IMR-90 (cell line): Measurements from ENCODE around the gene ZNF195. TPM values are rescaled to one million over a fixed set of nuclear protein-coding genes. Genes with fewer than 3 reads are reported as not detected.
"Not testable (repeated sequence)": the region's sequence is repeated elsewhere in the genome, so short reads cannot be mapped to it uniquely, and the experiment has no call there.

Source experiments
- ATAC-seq: fragments of 200-7000 bp; cut with Tn5 transposase; 2 replicates; pipeline ENCODE4 v1.9.1; 2020; ENCODE audit warnings: low read depth, mild to moderate bottlenecking, moderate library complexity
- BruUV-seq: library from RNA; stranded (reverse); fragments of 400-500 nt; replicated peaks from 2 replicates; lab custom pipeline; 2021; lab: Mats Ljungman, UMichigan
- CTCF ChIA-PET: fragments of 300-600 bp; formaldehyde crosslinking; extraction: SDS; loops from one replicate; lab custom pipeline; 2021; ENCODE audit warnings: antibody characterized with exemption; lab: Yijun Ruan, JAX
- POLR2A ChIA-PET: fragments of 300-600 bp; sonication (Branson Sonifier 250); formaldehyde crosslinking; loops from one replicate; lab custom pipeline; 2022; ENCODE audit warnings: antibody characterized with exemption; ENCODE audit not compliant: unreplicated experiment; lab: Charles Lee
- DNase-seq: peaks from one replicate; pipeline ENCODE4 v3.0.0; 2013
- H2AFZ ChIP-seq: replicated peaks from 2 replicates; pipeline ENCODE3; 2013; ENCODE audit warnings: low read length, mild to moderate bottlenecking; ENCODE audit not compliant: poor library complexity
- H2AK5ac ChIP-seq: 2 replicates; pipeline ENCODE4 v1.6.1; 2013; ENCODE audit warnings: low read depth, low read length, inconsistent platforms
- H2AK9ac ChIP-seq: replicated peaks from 2 replicates; pipeline ENCODE3; 2013; ENCODE audit warnings: mild to moderate bottlenecking, low read depth, low read length, moderate library complexity; ENCODE audit not compliant: poor library complexity
- H2BK120ac ChIP-seq: 2 replicates; pipeline ENCODE4 v1.6.1; 2013; ENCODE audit warnings: low read depth, low read length, inconsistent platforms
- H2BK15ac ChIP-seq: 3 replicates; pipeline ENCODE4 v1.6.1; 2013; ENCODE audit warnings: low read depth, low read length, inconsistent platforms
- H2BK20ac ChIP-seq: 2 replicates; pipeline ENCODE4 v1.6.1; 2013; ENCODE audit warnings: low read depth, mild to moderate bottlenecking, inconsistent platforms, low read length, moderate library complexity
- H2BK5ac ChIP-seq: 2 replicates; pipeline ENCODE4 v1.6.1; 2013; ENCODE audit warnings: mild to moderate bottlenecking, low read depth, low read length, inconsistent platforms; ENCODE audit not compliant: poor library complexity, severe bottlenecking
- H3K14ac ChIP-seq: replicated peaks from 2 replicates; pipeline ENCODE4 v1.6.1; 2013; ENCODE audit warnings: low read depth, low read length, inconsistent platforms
- H3K18ac ChIP-seq: 2 replicates; pipeline ENCODE4 v1.6.1; 2013; ENCODE audit warnings: low read depth, low read length, control low read depth
- H3K23ac ChIP-seq: 2 replicates; pipeline ENCODE4 v1.6.1; 2013; ENCODE audit warnings: low read depth, low read length, inconsistent platforms
- H3K27ac ChIP-seq: 2 replicates; pipeline ENCODE4 v1.5.1; 2013; ENCODE audit warnings: mild to moderate bottlenecking, control low read depth, low read length; ENCODE audit not compliant: insufficient read depth
- H3K27me3 ChIP-seq: 2 replicates; pipeline ENCODE4 v1.6.1; 2013; ENCODE audit warnings: low read length; ENCODE audit not compliant: control insufficient read depth, insufficient read depth
- H3K36me3 ChIP-seq: 2 replicates; pipeline ENCODE4 v1.6.1; 2013; ENCODE audit warnings: low read length, mixed read lengths; ENCODE audit not compliant: control insufficient read depth, insufficient read depth
- H3K4ac ChIP-seq: 2 replicates; pipeline ENCODE4 v1.6.1; 2013; ENCODE audit warnings: low read depth, low read length, inconsistent platforms
- H3K4me1 ChIP-seq: 2 replicates; pipeline ENCODE4 v1.6.1; 2013; ENCODE audit warnings: low read length, mixed read lengths; ENCODE audit not compliant: control insufficient read depth, insufficient read depth
- H3K4me2 ChIP-seq: 2 replicates; pipeline ENCODE4 v1.6.1; 2013; ENCODE audit warnings: low read depth, mild to moderate bottlenecking, control low read depth, low read length, moderate library complexity
- H3K4me3 ChIP-seq: 2 replicates; pipeline ENCODE4 v1.5.1; 2013; ENCODE audit warnings: low read depth, mild to moderate bottlenecking, control low read depth, low read length, moderate library complexity; ENCODE audit not compliant: insufficient read depth
- H3K56ac ChIP-seq: 2 replicates; pipeline ENCODE4 v1.6.1; 2013; ENCODE audit warnings: low read length, inconsistent platforms; ENCODE audit not compliant: insufficient read depth; ENCODE audit errors: extremely low read depth
- H3K79me1 ChIP-seq, 2 experiments: 2 replicates each; pipeline ENCODE4 v1.6.1; 2013; ENCODE audit warnings: low read length in 2 of 2, inconsistent platforms in 1 of 2, low read depth in 1 of 2
- H3K9ac ChIP-seq: 2 replicates; pipeline ENCODE4 v1.6.1; 2013; ENCODE audit warnings: low read depth, low read length, control low read depth
- H3K9me1 ChIP-seq: 2 replicates; pipeline ENCODE4 v1.6.1; 2013; ENCODE audit warnings: low read length, inconsistent platforms; ENCODE audit not compliant: insufficient read depth
- H3K9me3 ChIP-seq: 2 replicates; pipeline ENCODE4 v1.6.1; 2013; ENCODE audit warnings: low read length; ENCODE audit not compliant: control insufficient read depth, insufficient read depth
- H4K20me1 ChIP-seq: 2 replicates; pipeline ENCODE4 v1.6.1; 2013; ENCODE audit warnings: low read length, inconsistent platforms; ENCODE audit not compliant: insufficient read depth
- H4K5ac ChIP-seq: 2 replicates; pipeline ENCODE4 v1.6.1; 2013; ENCODE audit warnings: mild to moderate bottlenecking, low read depth, low read length, control low read depth
- H4K8ac ChIP-seq, 2 experiments: 2 replicates each; pipeline ENCODE4 v1.6.1; 2013; ENCODE audit warnings: low read depth in 2 of 2, low read length in 2 of 2, control low read depth in 1 of 2, inconsistent platforms in 1 of 2
- H4K91ac ChIP-seq: 2 replicates; pipeline ENCODE4 v1.6.1; 2013; ENCODE audit warnings: low read depth, low read length, inconsistent platforms; ENCODE audit not compliant: insufficient read depth
- WGBS, 2 experiments: methylation state at CpG; one replicate each; pipeline versions ENCODE4 v1.1.5 to v1.1.7; 2013; ENCODE audit warnings: missing lambda C conversion rate in 2 of 2; ENCODE audit not compliant: insufficient read length in 1 of 2; ENCODE audit errors: extremely low coverage in 2 of 2; 5-methylcytosine and 5-hydroxymethylcytosine counted together
- dilution Hi-C: fragments of 300-500 bp; cut with HindIII; formaldehyde crosslinking; loops from one replicate; pipeline ENCODE4 v1.14.3; 2018; ENCODE audit warnings: low sequenced_read_pairs; ENCODE audit not compliant: unreplicated experiment
- in situ Hi-C: fragments of 300-500 bp; cut with MboI; formaldehyde crosslinking; loops from 3 replicates; pipeline ENCODE4 v1.14.3; 2019; ENCODE audit warnings: low sequenced_read_pairs, inconsistent platforms, mixed read lengths
- intact Hi-C: fragments of 100-400 bp; cut with micrococcal nuclease; formaldehyde crosslinking; loops from 2 replicates; pipeline ENCODE4 v1.10.0; 2022
- polyA plus RNA-seq, 3 experiments: library from polyadenylated mRNA; depleted of rRNA; stranded (reverse); fragments of >200 nt; gene quantifications; 2 replicates each; pipeline ENCODE4 v1.2.3, GENCODE V29; 2012; ENCODE audit warnings: low replicate concordance in 1 of 3
- total RNA-seq: library from RNA; depleted of rRNA; stranded (reverse); fragments of >200 nt; gene quantifications from 2 replicates; pipeline ENCODE4 v1.2.3, GENCODE V29; 2012

ZNF195 gene
- total and polyA plus RNA-seq, 2 of the 4 experiments (the other 2 are of a cell fraction) = 10.2 to 24.4 TPM

DNA sequence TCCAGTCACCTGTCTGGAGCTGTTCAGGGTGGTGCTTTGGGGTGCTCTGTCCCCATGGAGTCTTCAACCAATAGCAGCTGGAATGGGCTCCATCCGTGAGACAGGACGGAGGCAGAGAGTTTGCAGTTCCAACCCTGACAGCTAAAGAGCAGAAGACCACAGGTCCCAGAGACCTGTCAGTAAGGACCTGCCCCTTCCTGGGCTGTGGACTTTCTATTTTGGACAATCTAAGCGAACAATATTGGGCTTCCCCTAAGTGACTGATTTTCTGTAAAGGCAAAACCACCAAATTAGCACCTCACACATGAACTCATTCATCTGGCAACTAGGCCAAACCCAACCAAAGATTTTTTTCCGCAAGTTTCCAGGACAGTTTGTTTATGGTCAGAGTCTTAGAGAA lies 50.4 kb downstream of the ZNF195 start:
- H2AK9ac ChIP-seq, H3K4me1 ChIP-seq, DNase-seq, H2BK5ac ChIP-seq, H3K9me1 ChIP-seq, CTCF ChIA-PET, in situ Hi-C loops, intact Hi-C loops, H4K8ac ChIP-seq, H2BK20ac ChIP-seq, H3K36me3 ChIP-seq, H2BK15ac ChIP-seq, H3K27me3 ChIP-seq, BruUV-seq, H3K4ac ChIP-seq, H3K56ac ChIP-seq, ATAC-seq, H3K18ac ChIP-seq, H3K4me2 ChIP-seq, H2BK120ac ChIP-seq, dilution Hi-C loops, H3K23ac ChIP-seq, H3K9me3 ChIP-seq, H4K91ac ChIP-seq, POLR2A ChIA-PET, H3K9ac ChIP-seq, H4K5ac ChIP-seq, H3K4me3 ChIP-seq, H4K20me1 ChIP-seq, H2AK5ac ChIP-seq, H3K79me1 ChIP-seq, H3K27ac ChIP-seq, H3K14ac ChIP-seq, H2AFZ ChIP-seq: not testable (repeated sequence)
- no CpG with 5 or more reads among the region's 4 CpGs for WGBS, 2 experiments

DNA sequence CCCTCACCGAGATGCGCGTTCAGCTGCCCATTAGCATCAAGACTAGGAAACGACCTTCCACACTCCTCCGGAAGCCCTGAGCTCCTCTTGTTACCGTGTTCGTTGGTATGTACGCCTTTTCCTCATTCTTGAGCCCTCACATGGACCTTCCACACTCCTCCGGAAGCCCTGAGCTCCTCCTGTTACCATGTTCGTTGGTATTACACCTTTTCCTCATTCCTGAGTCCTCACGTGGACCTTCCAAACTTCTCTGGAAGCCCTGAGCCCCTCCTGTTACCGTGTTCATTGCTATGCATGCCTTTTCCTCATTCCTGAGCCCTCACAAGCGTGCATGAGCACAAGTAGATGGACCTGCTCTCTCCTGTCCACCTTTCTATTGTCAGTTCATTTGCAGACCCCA lies 52.5 kb downstream of the ZNF195 start:
- WGBS, 2 experiments = no CpG with 5 or more reads among the region's 13 CpGs
- BruUV-seq = not testable (repeated sequence)

More for the DNA sequence above, 52.5 kb downstream of the ZNF195 start:
- H2BK20ac ChIP-seq, H2BK15ac ChIP-seq, H4K5ac ChIP-seq, H3K4me1 ChIP-seq, H3K18ac ChIP-seq, H3K4me3 ChIP-seq, H3K9ac ChIP-seq, dilution Hi-C loops, H3K9me3 ChIP-seq, H2AFZ ChIP-seq, H3K14ac ChIP-seq, H3K4me2 ChIP-seq, H3K27ac ChIP-seq, H3K36me3 ChIP-seq, H3K4ac ChIP-seq, H4K8ac ChIP-seq, POLR2A ChIA-PET, H3K9me1 ChIP-seq, DNase-seq, H2BK120ac ChIP-seq, H3K79me1 ChIP-seq, H3K56ac ChIP-seq, H3K23ac ChIP-seq, CTCF ChIA-PET, H2AK5ac ChIP-seq, intact Hi-C loops, H4K20me1 ChIP-seq, ATAC-seq, in situ Hi-C loops, H4K91ac ChIP-seq, H2AK9ac ChIP-seq, H3K27me3 ChIP-seq, H2BK5ac ChIP-seq: not testable (repeated sequence)
